Measurements from ENCODE around the gene IMP3. TPM values are rescaled to one million over a fixed set of nuclear protein-coding genes. Genes with fewer than 3 reads are reported as not detected.

The IMP3 gene
- total and polyA plus RNA-seq, 4 donors = 45.2 to 94.8 (median 69.6) TPM

- no peak overlapping the region for H3K9ac ChIP-seq (ENCODE audit: low read depth in 1 of 2, low read length in 2 of 2)
- no peak for TF ChIP-seq YY1 (IDR thresholded peaks at IDR 0.05)
- TF ChIP-seq RAD21 (IDR thresholded peaks at IDR 0.05) = no peak
- TF ChIP-seq TAF1 (conservative IDR thresholded peaks at IDR 0.05) = no peak
- no peak for TF ChIP-seq NR2F2 (IDR thresholded peaks at IDR 0.05)
- no peak for TF ChIP-seq CTCF (IDR thresholded peaks at IDR 0.05; ENCODE audit: low read depth, low read length, missing input control)
- TF ChIP-seq GABPA (IDR thresholded peaks at IDR 0.05 in 1 of 2, conservative IDR thresholded peaks at IDR 0.05 in 1 of 2) = no peak
- no peak for TF ChIP-seq JUND (IDR thresholded peaks at IDR 0.05)
- no peak for TF ChIP-seq ATF3 (IDR thresholded peaks at IDR 0.05)
- TF ChIP-seq HNF4G (IDR thresholded peaks at IDR 0.05) = no peak
- TF ChIP-seq FOXA1 (IDR thresholded peaks at IDR 0.05) = no peak
- TF ChIP-seq RXRA (IDR thresholded peaks at IDR 0.05) = no peak
- TF ChIP-seq SP1 (IDR thresholded peaks at IDR 0.05) = no peak
- TF ChIP-seq FOXA2 (IDR thresholded peaks at IDR 0.05) = no peak
- no peak for TF ChIP-seq HNF4A (conservative IDR thresholded peaks at IDR 0.05)
- no peak for TF ChIP-seq MAX (IDR thresholded peaks at IDR 0.05)
- no peak for TF ChIP-seq ZBTB33 (IDR thresholded peaks at IDR 0.05)
- TF ChIP-seq REST (IDR thresholded peaks at IDR 0.05) = no peak
- no peak for TF ChIP-seq EGR1 (IDR thresholded peaks at IDR 0.05; ENCODE audit: low read depth in 2 of 2)
- no peaks in the 10 kb centered on the region for H3K36me3 ChIP-seq (ENCODE audit: control insufficient read depth in 4 of 4, insufficient read depth in 3 of 4, low read depth in 1 of 4, low read length in 3 of 4)
- no peak for DNase-seq (ENCODE audit: low spot score)
- no peaks in the 10 kb centered on the region for H3K9me3 ChIP-seq (ENCODE audit: control insufficient read depth in 4 of 4, low read length in 3 of 4)
- H3K4me3 ChIP-seq (ENCODE audit: low read depth in 1 of 3, low read length in 3 of 3) = no peak overlapping the region
- H3K27me3 ChIP-seq (ENCODE audit: control insufficient read depth in 4 of 4, insufficient read depth in 4 of 4, low read length in 3 of 4) = no peaks in the 10 kb centered on the region
- H3K4me1 ChIP-seq (ENCODE audit: control insufficient read depth in 4 of 4, insufficient read depth in 4 of 4, low read length in 3 of 4) = peaks cover 1 to 6% (median 4%) of the 10 kb centered on the region in 4 donors
- WGBS = 94% methylated on average over 44 of the region's 44 CpGs
- H3K27ac ChIP-seq (ENCODE audit: low read depth in 1 of 2, low read length in 2 of 2) = no peak overlapping the region
Measured at GRCh38 chr15:75687486-75688277, 47.7 kb upstream of the IMP3 start.
